Measurements from ENCODE around the gene HYKK.
"Not testable (repeated sequence)": the region's sequence is repeated elsewhere in the genome, so short reads cannot be mapped to it uniquely, and the experiment has no call there.

Gene HYKK

GRCh38 chr15:78506971-78507830 lies at the start of gene HYKK:
HYKK (plus strand) TSS chr15:78507577; CDS start chr15:78513089, 5,512 bp downstream.
- DNase-seq: peak; percentile 44

GRCh38 chr15:78460737-78461136 lies 46.6 kb upstream of the HYKK start:
- DNase-seq: no peak

- no peak for DNase-seq
These were observed 46.0 kb upstream of the HYKK start for GRCh38 chr15:78461171-78461888.

- DNase-seq: no peak
These were observed 38.3 kb upstream of the HYKK start for GRCh38 chr15:78469031-78469430.

- DNase-seq: no peak
These were observed 30.1 kb upstream of the HYKK start for GRCh38 chr15:78477295-78477694.

- no peak for DNase-seq
These were observed 27.7 kb upstream of the HYKK start for GRCh38 chr15:78479650-78480049.

- no peak for DNase-seq
These were observed 25.5 kb upstream of the HYKK start for GRCh38 chr15:78481917-78482316.

GRCh38 chr15:78492872-78493271 lies 14.5 kb upstream of the HYKK start:
- DNase-seq: no peak

GRCh38 chr15:78501857-78502256 lies 5.5 kb upstream of the HYKK start:
- DNase-seq: no peak

- DNase-seq: no peak
These were observed 4.7 kb upstream of the HYKK start for GRCh38 chr15:78502641-78503040.

GRCh38 chr15:78507831-78508160 lies 419 bp downstream of the HYKK start:
- DNase-seq: no peak

- no peak for DNase-seq
These were observed 895 bp downstream of the HYKK start for GRCh38 chr15:78508272-78508671.

GRCh38 chr15:78509726-78510312 lies 2.4 kb downstream of the HYKK start:
- no peak for DNase-seq

- DNase-seq: not testable (repeated sequence)
These were observed 12.7 kb downstream of the HYKK start for GRCh38 chr15:78520035-78520434.

GRCh38 chr15:78524230-78524629 lies 16.9 kb downstream of the HYKK start:
- no peak for DNase-seq

- DNase-seq: no peak
These were observed 19.9 kb downstream of the HYKK start for GRCh38 chr15:78527325-78527724.

GRCh38 chr15:78533331-78533730 lies 26.0 kb downstream of the HYKK start:
- no peak for DNase-seq

- no peak for DNase-seq
These were observed 28.8 kb downstream of the HYKK start for GRCh38 chr15:78536134-78536533.

- no peak for DNase-seq
These were observed 30.0 kb downstream of the HYKK start for GRCh38 chr15:78537266-78537905.

GRCh38 chr15:78538358-78538757 lies 31.0 kb downstream of the HYKK start:
- DNase-seq: no peak

GRCh38 chr15:78539464-78540140 lies 32.2 kb downstream of the HYKK start:
- not testable (repeated sequence) for DNase-seq

- peak; percentile 50 for DNase-seq
These were observed 32.9 kb downstream of the HYKK start, which contains the start of gene PSMA4 for GRCh38 chr15:78540141-78540870. PSMA4 (plus strand) TSS chr15:78540444; CDS start chr15:78541928, 1,484 bp downstream.
